Fibroblast of skin of abdomen (primary cell): Measurements from ENCODE around the gene FOXF1.

Experiments
- DNase-seq: peaks from one replicate; pipeline ENCODE4 v3.0.0-alpha.2; 2013

Gene FOXF1

DNA sequence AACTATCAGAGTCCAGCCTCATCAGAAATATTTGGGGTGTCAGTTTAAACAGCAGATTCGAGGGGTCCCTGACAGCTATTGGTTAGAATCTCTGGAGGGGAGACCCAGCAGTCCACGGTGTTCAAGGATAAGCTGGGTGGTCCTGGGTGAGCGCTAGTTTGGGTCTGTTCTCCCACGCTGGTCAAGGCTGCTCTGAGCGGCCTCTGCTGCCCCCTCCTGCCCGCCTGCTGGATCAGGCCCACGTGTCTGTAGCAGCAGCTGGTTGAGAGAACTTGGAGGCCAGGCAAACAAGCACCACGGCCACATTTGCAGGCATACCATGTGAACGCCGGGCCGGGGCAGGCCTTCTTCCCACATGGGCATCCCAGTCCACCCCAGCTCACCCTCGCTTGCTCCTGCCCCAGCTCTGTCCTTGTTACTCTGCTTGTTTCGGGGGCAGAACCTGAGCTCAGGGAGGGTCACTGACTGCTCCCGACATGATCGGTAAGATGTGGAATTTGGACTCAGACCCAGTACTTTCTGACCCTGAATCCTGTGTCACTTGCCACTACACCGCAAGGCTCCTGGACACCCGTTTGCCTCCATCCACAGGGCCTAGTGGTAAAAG lies 7.4 kb downstream of the FOXF1 start:
- DNase-seq: peak; percentile 59

DNA sequence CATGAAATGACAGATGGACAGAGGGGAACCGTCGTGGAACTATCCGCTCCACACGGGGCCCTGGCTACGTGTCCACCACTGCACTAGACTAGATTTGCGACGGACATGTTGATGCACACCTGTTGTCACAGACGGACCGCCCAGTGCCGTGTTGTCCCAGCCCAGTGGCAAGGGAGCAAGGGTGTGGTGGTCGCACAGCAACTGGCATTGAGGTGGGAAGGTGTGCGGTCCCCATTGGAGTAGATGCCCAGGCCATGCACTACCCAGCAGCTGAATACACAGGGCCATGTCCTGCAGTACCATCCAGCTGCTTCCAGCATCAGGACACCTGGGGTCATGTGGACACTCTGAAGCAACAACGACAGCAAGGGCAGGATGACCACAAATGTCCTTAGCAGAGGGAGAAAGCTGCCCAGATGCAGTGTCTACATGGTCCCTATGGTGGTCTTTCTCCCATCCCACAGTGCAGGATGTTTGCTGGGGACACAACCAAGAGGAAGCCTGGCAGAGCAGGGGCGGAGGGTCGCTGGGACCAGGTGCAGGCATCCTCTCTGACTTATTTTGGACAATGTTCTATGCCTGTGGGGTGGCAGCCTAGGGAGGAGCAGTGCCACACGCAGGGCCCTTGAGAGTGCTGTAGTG lies 8.8 kb downstream of the FOXF1 start:
- DNase-seq: no peak

DNA sequence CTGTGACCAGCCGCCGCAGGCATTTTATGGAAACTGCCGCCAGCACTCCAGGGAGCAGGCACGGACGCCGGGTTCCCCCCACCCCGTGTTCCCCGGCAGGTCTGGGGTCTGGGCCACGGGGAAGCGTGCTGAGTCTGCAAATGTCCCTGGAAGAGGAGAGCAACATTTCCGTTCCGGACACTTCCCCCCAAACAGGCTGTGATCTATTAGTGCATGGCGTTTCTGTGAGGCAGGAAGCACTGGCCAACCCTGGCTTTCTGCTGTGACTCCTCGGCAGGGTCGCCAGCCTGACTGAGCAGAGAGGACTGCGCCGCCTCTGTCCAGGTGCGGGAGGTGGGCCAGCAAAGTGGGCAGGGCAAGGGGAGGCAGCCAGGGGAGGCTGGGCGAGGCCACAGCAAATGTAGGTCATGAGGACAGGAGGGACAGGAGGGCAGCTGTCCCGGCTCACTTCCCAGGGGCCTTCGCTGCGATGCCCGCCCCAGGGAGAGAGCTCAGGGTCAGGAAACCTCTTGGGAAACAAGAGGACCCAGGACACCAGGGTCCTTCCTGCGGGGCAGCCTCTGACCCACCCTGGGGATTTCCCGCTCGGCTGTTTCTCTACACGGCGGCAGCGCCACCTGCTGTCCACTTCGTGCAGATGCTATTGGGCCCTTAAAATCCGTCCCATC lies 9.5 kb downstream of the FOXF1 start:
- peak; percentile 42 for DNase-seq

DNA sequence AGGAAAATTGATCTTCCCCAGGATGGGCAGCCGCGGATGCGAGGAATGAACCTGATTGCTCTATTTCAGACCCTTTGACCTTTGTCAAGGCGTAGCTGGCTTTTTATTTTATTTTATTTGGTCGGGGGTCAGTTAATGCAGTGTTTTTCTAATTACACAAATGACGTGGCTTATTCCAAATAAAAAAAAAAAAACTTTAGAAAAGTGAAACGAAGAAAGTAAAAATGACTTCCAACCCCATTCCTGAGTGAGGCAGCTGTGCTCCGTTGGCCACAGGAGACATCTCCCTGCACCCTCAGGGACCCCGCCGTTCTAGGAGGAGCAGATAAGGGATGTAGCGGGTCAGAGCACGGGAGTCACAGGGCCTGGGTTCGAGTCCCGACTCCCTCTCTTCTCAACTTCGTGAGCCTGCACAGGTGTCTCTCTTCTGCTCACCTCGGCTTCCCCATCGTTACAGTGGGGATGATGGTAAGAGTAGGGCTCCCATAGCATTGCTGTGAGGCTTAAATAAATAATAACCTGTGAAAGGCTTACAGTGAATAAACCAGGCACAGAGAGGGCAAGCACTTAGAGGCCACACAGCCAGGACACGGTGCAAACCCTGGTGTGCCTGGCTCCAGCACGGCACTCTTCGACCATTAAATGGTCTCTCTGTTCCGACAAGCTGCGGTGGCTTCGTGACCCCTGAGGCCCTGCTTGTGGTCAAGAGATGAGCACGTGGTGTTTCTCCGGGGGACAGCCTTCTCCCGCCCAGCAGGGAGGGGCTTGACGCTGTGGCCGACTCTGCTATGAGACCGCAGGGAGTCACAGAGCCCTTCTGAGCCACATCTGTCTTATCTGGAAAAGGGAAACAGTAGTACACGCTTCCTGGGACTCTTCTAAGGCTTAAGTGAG lies 10.2 kb downstream of the FOXF1 start:
- no peak for DNase-seq

DNA sequence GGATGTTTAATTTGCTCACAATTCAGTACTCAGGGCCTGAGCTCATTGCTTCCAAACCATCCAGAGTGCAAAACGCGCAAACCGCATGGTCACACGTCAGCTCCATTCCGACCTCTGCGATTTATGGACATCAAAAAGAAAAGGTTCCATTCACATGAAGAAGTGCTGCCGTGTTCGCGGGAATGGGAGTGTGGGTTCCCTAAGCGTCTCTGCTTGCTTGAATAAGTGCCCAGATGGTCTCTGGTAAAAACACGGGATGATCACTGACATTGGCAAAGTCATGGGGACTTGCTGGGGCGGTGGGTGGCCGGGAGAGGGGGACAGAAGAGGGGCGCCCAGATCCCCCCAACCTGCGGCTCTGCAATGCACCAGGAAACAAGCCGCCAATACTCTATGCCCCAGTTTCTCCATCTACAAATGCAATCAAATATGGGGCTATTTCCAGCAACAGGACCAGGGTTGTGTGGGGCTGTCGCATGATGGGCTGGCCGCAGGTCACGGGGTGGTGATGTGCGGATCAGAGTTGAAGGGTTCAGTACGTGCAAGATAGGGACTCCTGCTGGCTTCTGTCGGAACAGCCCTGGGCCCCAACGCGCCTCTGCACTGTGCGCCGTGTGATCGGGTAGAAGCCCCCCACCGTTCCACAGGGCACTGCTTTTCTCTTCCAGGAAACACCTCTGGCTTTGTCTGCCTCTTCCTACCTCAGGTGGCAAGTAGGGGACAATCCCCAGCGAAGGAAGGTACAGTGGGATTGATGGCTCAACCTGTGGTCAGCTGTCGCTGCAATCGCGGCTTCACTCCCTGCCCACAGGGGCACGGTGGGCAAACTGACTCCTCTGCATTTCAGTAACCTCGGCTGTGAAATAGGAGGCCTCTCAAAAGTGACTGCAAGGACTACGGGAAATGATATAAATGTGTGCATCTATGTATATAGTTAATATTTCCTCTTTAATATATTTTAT lies 11.2 kb downstream of the FOXF1 start:
- no peak for DNase-seq

DNA sequence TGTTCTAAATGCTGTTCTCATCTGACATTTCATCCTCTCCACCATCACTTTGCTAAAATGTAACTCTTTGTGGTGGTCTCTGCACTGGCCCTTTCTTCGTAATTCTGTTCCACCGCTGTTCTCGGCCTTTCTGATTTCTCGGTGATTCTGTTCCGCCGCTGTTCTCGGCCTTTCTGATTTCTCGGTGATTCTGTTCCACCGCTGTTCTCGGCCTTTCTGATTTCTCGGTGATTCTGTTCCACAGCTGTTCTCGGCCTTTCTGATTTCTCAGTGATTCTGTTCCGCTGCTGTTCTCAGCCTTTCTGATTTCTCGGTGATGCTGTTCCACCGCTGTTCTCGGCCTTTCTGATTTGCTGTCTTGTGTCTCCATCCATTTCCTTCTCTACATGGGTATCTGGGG lies 12.3 kb downstream of the FOXF1 start:
- no peak for DNase-seq

DNA sequence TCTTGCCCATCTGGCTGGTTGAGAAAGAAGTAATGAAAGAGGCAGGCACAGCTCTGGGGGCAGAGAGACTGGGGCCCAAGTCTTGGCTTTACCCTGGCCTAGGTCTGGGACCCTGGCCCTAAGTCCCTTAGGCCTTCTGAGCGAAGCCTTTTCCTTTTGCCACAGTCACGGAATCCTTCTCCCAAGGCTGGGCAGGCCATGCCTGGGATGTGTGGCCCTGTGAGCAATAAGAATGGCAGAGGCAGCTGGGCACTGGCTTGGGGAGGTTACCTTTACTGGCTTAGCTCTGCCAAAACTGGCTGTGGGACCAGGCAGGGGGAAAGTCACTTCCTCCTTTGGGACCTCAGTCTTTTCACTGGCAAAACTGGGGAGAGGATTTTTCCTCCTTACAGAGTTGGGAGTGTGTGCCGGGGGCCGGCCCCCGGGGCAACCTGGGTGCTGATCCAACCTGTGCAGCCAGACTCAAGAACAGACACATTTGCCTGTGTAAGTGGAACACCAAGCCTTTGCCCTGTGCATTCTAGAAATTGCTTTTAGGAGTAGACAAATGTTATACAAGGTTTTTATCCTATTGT lies 12.9 kb downstream of the FOXF1 start:
- DNase-seq: no peak

DNA sequence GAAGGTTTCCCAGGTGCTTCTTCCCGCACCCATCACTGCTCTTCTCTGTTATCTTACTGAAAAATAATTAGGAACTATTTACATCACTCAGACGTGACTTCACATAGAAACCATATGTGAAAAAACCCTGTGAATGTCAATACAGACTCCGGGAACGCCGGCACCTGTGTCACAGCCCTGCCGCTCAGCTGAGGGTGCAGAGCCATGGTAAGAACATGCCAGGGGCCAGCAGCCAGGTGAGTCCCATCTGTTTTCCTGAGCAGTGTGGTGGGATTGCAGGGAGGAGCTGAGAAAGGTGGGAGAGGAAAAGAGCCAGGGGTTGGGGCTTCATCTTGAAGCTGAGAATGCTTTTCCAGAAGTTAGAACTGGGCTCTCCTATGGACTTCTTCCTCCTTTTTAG lies 13.7 kb downstream of the FOXF1 start:
- no peak for DNase-seq

DNA sequence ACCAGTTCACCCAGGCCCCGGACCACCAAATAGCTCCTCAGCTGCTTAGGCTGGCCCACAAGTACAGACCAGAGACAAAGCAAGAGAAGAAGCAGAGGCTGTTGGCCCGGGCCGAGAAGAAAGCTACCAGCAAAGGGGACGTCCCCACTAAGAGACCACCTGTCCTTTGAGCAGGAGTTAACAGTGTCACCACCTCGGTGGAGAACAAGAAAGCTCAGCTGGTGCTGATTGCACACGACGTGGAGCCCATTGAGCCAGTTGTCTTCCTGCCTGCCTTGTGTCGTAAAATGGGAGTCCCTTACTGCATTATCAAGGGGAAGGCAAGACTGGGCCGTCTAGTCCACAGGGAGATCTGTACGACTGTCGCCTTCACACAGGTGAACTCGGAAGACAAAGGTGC lies 15.4 kb downstream of the FOXF1 start:
- DNase-seq: no peak

DNA sequence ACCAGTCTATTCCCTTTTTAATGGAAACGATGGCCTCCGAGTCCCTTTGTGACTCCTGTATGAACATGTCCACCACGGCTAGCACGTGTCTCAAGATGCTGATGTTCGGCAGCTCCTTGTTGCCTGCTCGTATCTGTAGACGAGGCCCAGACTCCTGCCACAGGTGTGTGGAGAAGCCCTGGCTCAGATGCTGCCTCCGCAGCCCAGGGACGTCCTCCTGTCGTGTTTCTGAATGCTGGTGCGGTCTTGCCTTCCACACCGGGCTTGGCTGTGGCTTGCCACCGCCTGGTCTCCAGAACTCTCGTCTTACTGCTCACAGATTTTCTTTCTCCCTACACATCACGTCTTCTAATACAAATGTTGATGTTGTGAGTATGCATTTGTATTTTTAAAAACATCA lies 17.0 kb downstream of the FOXF1 start:
- DNase-seq: no peak

DNA sequence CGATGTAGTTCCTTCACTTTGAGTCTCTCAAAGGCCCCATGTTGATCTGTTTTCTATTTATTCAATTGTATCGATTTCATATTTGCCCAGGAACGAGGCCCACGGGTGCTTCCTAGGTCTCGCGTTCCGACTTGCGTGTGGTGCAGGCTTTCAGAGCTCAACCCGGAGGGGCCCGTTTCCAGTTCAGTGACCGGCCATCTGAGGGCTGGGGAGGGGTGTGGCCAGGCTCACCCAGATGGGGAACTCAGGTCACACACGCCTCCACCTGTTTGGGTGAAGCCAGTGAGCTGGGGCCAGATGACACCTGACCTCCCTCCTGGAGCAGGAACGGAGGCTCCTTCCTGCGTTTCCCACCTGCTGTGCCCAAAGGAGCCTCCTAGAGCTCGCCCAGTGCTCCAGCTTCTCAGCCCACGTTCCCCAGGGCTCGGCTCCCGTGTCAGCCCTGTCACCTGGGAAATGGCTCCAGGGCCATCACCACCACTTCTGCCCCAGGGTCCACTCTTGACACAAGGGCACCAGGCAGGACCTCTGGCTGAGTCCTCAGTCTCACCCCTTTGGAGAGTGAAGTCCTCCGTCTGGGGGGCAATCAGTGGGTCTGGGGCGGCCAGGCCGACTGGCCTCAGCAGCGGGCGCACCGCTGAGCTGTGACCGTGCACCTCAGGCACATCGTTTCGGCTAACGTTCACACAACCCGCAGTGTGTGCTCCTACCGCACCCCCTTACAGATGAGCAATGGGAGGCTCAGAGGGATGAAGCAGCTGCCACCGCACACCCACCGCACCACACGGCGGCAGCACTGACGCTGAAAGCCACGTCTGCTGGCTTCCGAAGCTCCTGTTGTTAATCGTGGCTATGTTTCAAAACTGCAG lies 18.0 kb downstream of the FOXF1 start:
- no peak for DNase-seq

DNA sequence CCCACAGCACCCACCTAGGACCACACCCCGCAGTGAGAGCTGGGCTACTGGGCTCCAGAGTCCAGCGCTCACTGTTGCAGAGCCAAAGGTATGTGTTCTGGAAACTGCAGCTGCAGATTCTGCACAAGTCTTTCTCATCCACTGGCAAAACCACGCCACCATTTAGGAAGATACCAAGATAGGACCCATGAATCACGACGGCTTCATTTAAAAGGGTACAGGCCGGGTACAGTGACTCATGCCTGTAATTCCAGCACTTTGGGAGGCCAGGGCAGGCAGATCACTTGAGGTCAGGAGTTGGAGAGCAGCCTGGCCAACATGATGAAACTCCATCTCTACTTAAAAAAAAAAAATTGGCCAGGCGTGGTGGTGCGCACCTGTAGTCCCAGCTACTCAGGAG lies 18.8 kb downstream of the FOXF1 start:
- DNase-seq: no peak

DNA sequence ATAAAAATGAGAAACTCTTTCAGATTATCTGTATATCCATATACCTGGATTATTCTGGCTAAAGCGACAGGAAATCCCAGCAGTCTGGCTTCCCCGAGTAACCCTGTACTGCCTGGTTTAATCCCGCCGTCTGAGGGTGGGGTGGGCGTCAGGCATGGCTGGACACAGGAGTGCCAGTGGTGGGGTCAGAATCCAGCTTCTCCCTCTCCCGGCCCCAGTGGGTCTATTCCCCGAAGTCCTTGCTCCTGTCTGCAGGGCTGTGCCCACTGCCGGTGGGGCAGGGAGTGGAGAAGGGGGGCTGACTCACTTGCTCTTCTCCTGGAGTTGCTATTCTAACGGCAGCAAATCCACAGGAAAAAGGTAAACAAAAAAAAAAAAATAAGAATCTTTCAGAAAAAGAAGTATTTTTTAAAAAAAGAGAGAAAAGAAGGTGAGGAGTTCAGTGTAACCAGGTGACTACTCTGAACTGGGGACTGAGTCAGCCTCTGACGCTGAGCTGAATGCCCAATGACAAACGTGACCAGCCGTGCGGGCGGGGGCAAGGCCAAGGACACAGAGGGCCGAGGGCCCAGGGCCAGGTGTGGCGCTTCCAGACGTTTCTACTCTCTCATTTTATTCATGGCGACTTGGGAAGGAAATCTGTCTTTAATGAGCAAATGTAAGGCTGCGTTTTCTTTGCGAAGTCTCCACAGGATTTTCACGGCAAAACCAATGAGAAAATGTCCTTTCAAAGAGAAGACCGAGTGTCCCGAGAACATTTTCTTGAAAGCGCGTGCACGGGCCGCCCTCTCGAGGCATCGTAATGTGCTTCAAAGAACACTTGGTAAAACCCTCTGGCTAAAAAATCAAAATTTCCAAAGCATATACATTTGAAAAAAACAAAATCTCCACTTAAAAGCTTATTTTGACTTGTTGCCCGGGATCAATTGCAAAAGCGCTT lies 20.2 kb downstream of the FOXF1 start:
- no peak for DNase-seq

DNA sequence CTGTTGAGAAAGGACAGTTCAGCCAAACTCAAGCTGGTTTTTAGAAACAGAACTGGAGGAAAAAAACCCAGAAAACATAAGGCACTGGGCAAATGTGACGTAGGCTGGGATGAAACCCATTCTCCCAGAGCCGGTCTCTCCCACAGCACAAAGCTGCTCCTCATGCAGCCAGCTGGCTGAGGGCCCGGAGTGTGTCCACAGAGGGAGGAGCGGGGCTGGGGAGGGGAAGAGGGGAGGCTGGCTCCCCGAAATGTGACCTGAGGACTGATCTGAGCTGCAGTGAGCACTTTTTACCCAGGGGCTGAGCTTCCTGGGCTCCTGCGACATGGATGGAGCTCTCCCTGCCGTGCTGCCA lies 20.8 kb downstream of the FOXF1 start:
- DNase-seq: no peak

DNA sequence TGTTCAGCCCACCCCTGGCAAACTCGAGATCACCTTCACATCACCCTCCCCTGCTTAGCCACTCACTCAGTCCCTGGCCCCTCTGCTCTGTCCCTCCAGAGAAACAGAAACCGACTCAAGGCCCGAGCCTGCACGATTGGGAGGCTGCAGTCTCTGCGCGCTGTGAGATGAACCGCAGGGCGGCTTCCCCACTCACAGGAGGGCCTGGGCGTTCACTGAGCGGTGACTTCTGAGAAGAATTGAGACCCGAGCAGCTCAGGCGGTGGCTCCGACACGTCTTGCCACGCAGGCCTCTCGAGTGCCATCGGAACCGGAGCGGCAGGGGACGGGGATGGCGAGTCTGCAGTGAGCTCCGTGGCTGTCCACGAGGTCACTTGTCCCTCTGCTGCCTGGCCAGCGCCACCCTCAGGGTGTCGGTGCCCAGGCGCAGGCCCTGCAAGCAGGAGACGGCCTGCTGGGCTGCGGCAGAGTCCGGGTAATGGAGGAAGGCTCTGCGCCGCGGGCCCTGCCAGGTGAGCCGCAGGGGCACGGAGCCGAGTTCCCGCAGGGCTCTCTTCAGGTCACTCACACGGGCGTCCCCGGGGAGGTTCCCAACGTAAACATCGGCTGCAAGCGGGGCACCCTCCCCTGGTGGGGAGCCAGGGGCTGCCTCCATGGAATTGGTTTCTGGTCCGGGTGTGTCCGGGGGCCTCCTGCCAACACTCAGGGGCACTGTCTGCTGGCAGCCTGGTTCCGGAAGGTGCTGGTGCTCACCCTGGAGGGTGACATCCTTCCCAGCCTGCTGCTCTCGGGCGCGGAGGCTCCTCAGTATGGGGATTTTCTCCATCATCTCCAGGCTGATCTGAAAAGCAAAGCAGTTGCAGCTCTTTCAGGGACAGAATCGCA lies 21.6 kb downstream of the FOXF1 start:
- DNase-seq: no peak

DNA sequence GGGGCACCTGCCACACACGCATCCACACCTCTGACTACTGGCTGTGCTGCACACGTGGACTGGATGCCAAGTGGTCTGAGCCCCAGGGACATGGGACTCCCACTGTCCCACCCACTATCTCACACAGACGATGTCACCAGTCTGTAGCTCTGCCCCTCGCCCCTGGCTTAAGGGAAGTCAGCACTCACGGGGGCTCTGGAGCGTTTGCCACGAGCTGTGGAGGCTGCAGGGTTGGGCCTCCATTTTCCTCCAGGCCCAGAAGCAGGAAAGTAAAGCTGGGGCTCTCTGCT lies 22.1 kb downstream of the FOXF1 start:
- no peak for DNase-seq

DNA sequence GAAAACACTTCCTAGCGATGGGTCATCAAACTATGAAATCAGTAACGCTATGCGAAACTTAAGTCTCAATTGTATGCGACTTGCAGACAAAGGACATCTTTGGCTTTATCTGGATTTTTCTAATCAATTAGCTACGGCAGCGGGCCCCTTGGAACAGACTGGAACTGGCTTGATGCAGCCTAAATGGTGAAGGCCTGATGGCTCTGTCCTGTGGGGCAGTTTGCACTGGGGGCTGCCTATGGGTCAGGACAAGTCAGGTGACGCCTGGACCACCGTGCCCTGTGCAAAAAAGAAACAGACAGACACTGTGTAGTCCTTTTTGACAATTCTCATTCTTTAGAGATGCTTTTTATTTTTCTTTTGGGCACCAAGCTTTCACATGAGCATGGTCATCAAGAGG lies 22.7 kb downstream of the FOXF1 start:
- DNase-seq: no peak

DNA sequence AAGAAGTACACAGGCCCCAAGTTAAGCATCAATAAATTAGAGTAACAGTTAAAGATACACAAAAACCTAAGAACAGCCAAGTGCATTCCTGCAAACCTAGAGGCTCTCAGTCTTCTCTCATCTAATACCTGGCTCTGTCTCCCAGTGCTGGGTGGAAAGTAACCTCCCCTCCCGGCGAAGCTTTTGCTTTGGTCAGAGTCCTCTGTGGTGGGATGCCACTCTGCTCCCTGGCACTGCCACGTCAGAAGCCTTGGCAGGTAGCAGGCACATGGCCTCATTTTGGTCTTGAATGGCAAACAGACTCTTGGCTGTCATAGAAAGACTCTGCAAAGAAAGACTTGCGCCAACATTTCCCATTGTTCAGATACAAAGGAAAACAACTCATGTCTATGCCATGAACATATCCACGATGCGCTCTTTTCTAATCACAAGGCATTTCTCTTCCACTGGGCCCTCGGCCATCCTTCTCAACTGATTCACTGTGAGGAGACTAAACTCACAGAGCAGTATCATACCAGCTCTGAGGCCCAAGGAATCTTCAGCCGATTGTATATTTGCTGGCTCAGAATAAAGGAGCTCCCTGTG lies 23.5 kb downstream of the FOXF1 start:
- DNase-seq: no peak
